Measurements from ENCODE around the gene SCD5. TPM values are rescaled to one million over a fixed set of nuclear protein-coding genes. Genes with fewer than 3 reads are reported as not detected.

The SCD5 gene
- total RNA-seq, 2 donors from 2014 or later = 9.7 to 14.0 TPM

- Histone ChIP-seq H3K27ac (no peak overlapping the region), H3K36me3 (no peaks in the 10 kb centered on the region), H3K9me3 (no peaks in the 10 kb centered on the region), H3K4me1 (peaks cover 0 to 5% of the 10 kb centered on the region in 2 donors), H3K4me3 (no peak overlapping the region), H3K27me3 (no peaks in the 10 kb centered on the region)
- no peak for TF ChIP-seq CTCF (IDR thresholded peaks at IDR 0.05)
- peak; percentile 47 for DNase-seq (ENCODE audit: low spot score)
Observed at GRCh38 chr4:82790060-82790660, 8.4 kb downstream of the SCD5 start.

- DNase-seq (ENCODE audit: low spot score) = peak; percentile 32
- no peaks in the 10 kb centered on the region for H3K27me3 ChIP-seq
- no peak overlapping the region for H3K27ac ChIP-seq
- H3K4me3 ChIP-seq = no peak overlapping the region
- TF ChIP-seq CTCF (IDR thresholded peaks at IDR 0.05) = no peak
- peaks cover 0 to 14% of the 10 kb centered on the region in 2 donors for H3K4me1 ChIP-seq
- no peaks in the 10 kb centered on the region for H3K9me3 ChIP-seq
- H3K36me3 ChIP-seq = no peaks in the 10 kb centered on the region
Observed at GRCh38 chr4:82789025-82789776, 9.4 kb downstream of the SCD5 start.

GRCh38 chr4:82787342-82787741 lies 11.3 kb downstream of the SCD5 start:
- Histone ChIP-seq H3K36me3 (no peaks in the 10 kb centered on the region), H3K4me3 (no peak overlapping the region), H3K9me3 (no peaks in the 10 kb centered on the region), H3K27ac (no peak overlapping the region), H3K4me1 (peaks cover 0 to 14% of the 10 kb centered on the region in 2 donors), H3K27me3 (no peaks in the 10 kb centered on the region)
- no peak for TF ChIP-seq CTCF (IDR thresholded peaks at IDR 0.05)
- peak; percentile 54 for DNase-seq (ENCODE audit: low spot score)

- H3K36me3 ChIP-seq = no peaks in the 10 kb centered on the region
- no peak overlapping the region for H3K27ac ChIP-seq
- H3K4me1 ChIP-seq = peaks cover 0 to 14% of the 10 kb centered on the region in 2 donors
- H3K4me3 ChIP-seq = no peak overlapping the region
- no peaks in the 10 kb centered on the region for H3K27me3 ChIP-seq
- H3K9me3 ChIP-seq = no peaks in the 10 kb centered on the region
- TF ChIP-seq CTCF (IDR thresholded peaks at IDR 0.05) = no peak
- peak; percentile 28 for DNase-seq (ENCODE audit: low spot score)
Observed at GRCh38 chr4:82786828-82787227, 11.8 kb downstream of the SCD5 start.

GRCh38 chr4:82785611-82786400 lies 12.8 kb downstream of the SCD5 start:
- peaks cover 0 to 20% of the 10 kb centered on the region in 2 donors for H3K4me1 ChIP-seq
- H3K9me3 ChIP-seq = no peaks in the 10 kb centered on the region
- TF ChIP-seq CTCF (IDR thresholded peaks at IDR 0.05) = no peak
- H3K4me3 ChIP-seq = no peak overlapping the region
- no peaks in the 10 kb centered on the region for H3K27me3 ChIP-seq
- H3K36me3 ChIP-seq = no peaks in the 10 kb centered on the region
- peak; percentile 44 for DNase-seq (ENCODE audit: low spot score)
- H3K27ac ChIP-seq = no peak overlapping the region

Measured in right atrium auricular region (tissue), 2 donors.